ENCODE data around the gene ATXN1.
"Not testable (repeated sequence)": the region's sequence is repeated elsewhere in the genome, so short reads cannot be mapped to it uniquely, and the experiment has no call there.

ATXN1 gene

DNA sequence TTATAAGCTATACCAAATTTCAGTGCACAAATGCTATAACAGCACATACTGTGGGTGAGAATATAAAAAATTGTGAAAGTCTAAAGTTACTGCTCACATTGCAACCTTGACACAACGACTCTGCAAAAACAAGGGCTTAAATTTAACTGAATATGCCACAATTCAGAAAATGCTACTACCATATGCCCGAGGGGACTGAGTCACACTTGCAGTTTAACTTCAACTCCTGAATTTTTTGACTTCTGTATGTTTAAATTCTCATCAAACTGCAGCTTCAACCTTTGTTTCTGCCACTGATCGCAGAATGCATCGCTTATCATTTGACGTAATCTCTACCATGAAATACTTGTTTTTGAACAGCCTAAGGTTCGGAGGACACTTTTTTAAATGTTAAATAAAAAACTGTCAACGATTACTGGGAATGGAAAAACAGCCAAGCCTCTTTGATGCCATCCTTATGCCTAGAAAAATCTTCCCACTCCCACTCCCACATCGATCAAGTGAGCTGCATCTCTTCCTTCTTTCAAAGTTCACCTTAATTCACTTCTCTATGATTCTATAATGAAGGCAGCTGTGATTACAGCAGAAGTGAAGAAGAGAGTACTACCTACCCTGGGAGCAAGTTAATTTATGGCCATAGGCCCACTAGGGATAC lies 136.5 kb downstream of the ATXN1 start:
- peak in 1 of 56 donors; percentile 21 for DNase-seq

DNA sequence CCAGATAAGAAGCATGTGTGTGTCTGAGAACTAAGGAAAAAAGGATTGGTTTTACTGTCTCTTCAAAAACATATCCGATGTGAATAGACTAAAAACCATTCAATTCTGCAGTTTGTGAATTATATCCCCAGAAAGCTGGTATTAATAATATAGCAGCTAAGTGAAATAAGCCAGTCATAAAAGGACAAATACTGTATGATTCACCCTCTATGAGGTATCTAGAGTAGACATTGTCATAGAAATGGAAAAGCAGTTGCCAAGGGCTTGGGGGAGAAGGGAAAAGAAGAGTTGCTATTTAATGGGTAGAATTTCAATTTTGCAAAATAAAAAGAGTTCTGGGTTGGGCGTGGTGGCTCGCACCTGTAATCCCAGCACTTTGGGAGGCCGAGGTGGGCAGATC lies 137.5 kb downstream of the ATXN1 start:
- DNase-seq: no peak

DNA sequence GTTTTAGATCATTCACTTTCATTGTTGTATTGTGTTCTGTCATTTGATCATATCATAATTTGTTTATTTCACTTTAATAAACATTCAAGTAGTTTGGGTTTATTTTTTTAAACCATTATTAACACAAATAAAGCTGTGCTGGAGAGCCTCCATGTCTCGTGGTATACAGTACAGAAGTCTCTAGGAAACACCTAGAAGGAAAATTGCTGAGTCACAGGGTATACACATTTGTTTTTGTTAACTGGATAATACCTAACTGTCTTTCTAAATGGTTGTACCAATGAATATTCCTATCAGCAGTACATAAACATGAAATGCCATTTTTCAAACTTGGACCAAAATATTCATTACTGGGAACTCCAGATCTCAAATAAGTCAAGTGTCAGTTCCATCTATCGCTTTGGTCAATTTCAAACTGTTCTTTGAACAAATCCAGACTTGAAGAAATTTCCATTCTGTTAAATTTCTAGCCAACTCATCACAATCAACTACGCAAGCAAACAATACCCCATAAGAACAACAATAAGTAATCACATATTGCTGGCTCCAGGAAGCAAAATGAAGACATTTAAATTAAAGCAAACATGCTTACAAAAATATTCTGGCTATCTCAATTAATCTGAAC lies 138.1 kb downstream of the ATXN1 start:
- no peak for DNase-seq

DNA sequence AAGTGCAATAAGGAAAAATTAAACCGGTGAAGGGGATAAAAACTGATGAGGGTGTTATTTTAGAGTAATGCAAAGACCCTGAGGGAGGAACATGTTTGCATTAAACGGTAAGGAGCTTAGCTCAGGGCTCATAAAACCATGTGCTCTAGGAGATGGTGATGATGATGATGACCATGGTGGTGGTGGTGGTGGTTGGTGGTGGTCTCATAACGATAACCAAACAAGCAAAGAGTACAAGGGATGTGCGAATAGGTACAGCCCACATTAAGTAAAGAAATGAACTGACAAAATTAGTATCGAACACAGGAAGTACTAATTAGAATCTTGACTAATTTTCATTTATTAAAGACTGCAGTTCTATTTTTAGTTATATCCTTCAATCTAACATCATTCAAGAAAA lies 139.1 kb downstream of the ATXN1 start:
- DNase-seq: no peak

DNA sequence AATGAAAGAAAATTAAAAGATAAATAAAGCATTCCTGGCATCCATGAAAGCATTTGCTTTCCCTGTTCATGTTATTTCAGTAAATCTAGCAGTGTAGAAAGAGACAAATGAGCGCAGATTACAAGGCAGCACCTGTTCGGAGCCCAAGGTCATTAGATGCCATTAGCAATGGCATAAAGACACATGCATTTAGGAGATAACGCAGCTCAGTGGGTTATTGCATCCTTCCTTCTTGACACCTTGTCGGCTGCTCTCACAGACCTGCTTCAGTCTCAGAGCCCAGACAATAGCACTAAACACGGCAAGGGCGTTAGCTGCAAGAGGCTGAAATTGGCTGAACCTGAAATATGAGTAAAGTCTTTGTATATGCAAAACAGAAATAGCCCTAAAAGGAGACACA lies 140.3 kb downstream of the ATXN1 start:
- DNase-seq: no peak

DNA sequence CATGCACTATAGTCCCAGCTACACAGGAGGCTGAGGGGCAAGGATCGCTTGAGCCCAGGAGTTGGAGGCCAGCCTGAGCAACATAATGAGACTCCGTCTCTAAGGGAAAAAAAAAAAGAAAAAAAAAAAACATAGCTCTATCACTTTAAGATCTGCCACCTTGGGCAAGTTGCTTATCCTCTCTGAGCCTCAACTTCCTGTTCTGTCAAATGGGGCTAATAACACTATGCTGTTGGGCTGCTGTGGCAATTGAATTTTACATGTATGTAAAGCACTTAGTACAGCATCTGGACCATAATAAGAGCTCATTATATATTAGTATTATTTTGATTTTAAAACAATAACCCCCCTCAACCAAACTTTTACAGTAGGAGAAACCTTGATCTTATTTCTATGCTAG lies 141.5 kb downstream of the ATXN1 start:
- DNase-seq: no peak

DNA sequence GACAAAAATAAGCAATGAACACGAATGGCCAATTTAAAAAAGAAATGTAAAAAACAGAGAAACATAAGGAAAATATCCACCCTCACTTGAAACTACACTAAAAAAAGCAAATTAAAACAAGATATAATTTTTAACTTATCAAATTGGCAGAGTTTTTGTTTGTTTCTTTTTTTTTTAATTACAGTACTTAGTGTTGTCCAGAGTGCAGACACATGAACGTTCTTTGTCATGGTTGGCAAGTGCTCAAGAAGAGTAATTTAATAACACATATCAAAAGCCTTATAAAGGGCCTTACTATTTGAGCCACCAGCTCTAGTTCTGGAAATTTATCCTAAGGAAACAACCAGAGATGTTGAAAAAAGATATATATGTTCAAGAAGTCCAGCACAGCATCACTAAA lies 142.3 kb downstream of the ATXN1 start:
- no peak for DNase-seq

DNA sequence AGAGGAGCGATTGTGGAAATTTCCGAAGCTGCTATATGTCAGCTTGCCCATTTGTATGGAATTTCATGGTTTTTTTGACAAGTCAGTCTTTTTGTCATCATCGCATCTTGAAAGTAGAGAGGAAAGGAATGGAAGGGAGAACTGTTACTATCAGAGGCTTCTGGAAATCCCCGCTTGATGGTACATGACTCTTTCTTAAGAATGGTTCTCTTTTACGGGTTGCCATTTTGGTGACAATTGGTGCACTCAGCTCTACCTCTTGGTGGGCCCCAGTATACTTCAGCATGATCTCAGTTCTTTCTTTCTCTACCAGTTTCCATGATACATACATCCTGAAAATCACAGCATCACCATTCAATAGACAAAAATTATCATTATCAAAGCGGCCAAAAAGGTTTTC lies 146.0 kb downstream of the ATXN1 start:
- not testable (repeated sequence) for DNase-seq

DNA sequence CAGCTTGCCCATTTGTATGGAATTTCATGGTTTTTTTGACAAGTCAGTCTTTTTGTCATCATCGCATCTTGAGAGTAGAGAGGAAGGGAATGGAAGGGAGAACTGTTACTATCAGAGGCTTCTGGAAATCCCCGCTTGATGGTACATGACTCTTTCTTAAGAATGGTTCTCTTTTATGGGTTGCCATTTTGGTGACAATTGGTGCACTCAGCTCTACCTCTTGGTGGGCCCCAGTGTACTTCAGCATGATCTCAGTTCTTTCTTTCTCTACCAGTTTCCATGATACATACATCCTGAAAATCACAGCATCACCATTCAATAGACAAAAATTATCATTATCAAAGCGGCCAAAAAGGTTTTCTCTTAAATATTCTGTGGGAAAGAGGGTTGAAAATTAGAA lies 147.1 kb downstream of the ATXN1 start:
- not testable (repeated sequence) for DNase-seq

DNA sequence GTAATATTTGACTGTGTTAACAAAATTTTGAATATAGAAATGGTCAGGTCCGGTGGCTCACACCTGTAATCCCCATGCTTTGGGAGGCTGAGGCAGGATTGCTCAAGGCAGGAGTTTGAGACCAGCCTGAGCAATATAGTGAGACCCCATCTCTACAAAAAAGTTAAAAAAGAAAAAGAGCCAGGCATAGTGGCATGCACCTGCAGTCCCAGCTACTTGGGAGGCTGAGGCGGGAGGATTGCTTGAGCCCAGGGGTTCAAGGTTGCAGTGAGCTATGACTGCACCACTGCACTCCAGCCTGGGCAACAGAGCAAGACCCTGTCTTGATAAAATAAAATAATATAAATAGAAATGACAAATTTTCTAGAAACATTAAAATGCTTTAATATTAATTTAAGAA lies 147.8 kb downstream of the ATXN1 start:
- DNase-seq: not testable (repeated sequence)

DNA sequence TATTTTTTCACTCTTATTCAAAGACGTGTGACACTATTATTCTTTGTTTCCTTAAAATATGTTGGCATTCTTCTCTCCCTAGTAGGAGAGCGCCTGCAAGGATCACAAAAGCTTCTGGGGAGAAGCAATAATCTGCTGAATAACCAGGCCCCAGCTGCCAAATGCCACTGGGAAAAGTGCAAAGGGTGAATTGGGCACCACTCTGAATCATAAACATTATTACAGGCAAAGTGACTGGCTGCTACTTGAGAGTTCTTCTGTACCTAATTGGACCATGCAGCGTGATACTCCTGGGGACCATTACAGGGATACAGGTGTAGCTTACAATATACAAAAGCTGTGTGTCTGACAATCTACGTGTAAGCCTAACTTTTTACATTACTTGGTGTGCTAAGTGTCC lies 152.8 kb downstream of the ATXN1 start:
- DNase-seq: no peak

DNA sequence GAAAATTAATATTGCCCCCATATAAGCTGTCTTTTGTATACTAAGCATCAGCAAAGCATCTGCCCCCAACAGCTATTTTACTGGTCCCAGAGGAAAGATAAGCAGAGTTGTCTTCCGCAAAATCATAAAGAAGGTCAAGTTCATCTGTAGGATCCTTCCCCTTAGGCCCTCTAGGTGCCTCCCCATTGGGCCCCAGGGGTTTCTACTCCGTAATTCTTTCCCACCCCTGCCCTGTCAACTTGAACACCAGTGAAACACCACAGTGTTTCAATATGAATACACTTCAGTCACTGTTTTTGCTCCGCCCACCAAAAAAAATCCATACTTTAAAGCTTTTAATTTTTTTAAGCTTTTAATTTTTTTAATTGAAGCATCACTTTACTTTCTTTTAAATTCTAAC lies 159.2 kb downstream of the ATXN1 start:
- no peak for DNase-seq

DNA sequence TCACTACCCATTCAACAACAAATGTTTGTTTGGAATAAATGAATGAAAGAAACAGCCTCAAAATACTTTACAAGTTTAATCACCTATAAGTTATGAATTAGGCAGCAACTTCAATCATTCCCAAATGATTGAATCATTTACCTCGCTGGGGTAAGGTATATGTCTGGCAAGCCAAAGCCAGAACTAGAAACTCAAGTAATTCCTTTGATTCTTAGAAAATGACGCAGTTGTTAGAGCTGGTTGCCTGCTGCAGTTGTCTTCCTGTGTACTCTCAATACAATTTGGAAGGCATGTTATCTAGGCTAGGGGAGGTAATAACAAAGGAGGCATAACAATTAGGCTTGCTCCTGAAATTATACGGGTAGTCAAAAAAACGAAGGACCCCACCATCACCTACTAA lies 160.6 kb downstream of the ATXN1 start:
- no peak for DNase-seq

DNA sequence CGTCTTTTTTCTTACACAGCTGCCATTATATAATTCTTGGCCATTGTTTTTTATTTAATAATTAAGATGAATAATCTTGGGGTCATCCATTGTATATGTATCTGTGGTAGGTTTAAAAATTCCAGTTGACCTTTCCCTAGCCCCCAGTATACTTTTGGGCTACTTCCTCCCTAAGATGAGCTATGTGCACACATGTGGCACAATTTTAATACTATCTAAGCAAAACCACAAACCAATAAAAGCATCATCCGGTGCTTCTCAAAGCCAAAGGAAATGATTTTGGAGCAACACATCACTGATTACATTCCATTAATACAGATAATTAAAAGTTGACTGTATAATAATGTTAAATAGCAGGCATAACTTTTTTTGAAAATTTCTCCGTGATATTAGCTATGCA lies 161.2 kb downstream of the ATXN1 start:
- no peak for DNase-seq

DNA sequence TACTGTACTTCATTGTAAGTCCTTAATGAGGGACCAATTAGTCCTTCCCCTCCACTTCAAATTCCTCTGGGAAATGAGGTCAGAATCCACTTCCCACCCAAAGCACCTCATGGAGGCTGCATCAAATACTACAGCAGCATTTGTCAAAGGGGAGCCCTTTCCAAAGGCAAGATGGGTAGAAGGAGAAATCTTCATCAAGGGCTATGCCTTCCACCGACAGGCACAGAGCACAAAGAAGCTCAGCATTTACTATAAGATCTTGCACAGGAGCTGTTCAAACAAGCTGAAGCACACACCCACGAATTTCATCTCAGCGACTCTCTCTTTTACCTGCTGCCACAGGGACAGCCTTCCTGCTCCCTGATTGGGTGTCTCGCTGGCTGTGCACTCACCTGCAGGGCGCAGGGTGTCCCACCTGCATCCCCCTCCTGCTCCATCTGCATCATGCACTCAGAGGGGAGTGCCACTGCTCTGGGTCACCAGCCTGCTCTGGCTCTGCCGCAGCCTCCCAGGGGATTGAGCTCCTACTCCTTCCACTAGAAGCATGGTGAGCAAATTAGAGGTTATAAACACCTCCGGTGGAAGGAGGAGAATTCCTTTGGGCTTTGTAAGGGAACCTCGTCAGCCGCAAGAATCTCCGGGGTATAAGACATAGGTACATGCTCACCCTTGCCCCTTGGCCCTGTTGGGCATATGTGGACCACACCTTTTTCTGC lies 164.5 kb downstream of the ATXN1 start:
- peak in 15 of 56 donors; percentile 8 to 51 (median 25) for DNase-seq

DNA sequence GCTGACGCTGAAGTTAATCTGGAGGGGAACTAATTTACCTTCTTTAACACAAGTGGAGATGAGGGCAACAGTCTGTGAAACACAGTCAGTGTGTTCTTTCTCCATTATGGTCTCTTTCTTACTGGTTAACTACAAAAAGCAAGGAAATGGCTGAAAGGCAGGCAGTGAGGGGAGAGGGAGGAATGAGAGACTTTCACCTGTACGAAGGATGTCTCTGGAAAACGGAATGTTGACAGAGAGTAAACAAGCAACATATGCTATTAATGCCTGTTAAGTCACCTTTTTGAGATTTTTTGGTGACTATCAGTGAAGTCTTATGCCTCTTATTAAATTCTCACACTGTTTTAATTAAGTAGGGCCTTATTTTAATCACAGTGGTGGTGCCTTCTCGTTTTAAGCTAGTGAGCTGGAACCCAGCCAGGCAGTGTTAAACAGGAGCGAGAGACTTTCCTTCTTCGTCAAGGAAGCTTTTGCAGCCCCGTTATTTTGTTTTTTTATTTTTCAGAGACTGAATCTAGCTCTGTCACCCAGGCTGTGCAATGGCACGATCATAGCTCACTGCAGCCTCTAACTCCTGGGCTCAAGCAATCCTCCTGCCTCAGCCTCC lies 165.6 kb downstream of the ATXN1 start:
- DNase-seq: peak in 1 of 56 donors; percentile 10

DNA sequence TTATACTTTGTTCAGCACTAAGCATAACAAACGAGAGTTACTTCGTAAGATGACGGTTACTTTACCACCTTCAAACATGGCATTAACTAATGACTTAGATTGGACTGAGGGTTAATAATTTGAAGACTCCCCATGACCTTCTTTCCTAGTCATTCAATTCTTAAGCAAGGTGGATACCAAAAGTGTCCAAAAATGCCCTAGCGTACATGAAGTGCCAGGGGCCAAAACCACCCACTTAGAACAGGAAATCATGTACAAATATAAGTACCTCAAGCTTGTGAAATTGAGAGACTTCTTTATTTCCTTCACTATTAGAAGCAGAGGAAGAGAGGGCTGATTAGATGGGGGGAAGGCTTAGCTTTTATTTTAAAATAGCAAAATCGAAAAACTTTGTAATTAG lies 166.4 kb downstream of the ATXN1 start:
- no peak for DNase-seq

DNA sequence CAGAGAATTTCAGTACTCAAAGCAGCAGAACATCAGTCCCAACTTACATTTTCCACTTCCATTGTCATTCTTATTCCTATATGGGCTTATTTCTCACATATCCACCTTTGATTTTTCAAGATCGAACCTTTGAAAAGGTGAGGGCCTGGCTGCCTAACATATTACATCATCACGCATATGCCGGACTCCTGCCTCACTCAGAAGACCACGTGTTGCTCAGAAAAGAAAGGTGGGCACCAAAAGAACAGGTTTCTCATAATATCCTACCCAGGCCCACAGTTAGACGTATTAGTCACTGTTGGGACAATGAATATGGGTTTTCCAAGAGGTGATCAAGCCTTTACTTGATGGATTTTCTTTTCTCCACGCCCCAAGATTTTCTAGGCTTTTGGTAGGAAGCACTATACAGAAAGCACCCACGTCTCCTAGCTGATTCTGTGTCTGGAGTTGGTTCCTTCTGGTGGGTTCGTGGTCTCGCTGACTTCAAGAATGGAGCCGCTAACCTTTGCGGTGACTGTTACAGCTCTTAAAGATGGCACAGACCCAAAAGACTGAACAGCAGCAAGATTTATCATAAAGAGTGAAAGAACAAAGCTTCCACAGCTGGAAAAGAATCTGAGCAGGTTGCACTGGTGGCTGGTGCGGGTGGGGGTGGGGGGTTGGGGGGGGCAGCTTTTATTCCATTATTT lies 168.9 kb downstream of the ATXN1 start:
- DNase-seq: no peak

DNA sequence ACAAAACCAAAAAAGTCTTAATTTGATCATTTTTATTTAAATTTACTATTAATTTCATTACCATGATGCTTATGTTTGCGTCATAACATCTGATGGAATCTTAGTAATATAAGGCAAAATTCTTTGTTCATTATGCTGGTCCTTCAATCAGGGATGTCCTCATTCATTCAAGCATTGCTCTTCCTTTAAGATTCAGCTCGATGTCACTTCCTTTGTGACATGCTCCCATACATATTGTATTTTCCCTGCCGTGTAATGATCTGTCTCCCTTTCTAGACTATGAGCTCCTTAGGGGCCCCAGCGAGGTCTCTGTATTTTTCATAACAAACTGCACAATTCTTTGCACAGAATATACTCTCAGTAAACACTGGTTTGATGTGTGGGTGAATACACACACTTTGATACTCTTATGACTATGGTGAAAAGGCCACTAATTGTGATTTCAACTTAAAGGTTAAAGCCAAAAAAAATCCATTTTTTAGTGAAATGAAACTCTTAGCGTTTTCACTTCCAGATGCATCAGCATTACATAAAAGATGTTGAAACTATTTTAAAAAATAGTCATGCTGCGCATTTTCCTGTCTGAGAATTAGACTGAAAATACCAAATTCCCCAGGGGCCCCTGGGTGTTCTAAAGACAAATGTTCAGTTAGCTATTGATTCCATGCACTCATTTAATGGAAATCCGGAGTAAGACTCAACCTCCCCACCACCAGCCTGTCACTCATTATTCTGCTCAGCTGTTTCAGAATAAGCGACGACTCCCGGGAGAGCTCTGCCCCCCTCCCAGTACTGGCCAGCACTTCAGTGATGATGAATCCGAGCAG lies 169.7 kb downstream of the ATXN1 start:
- DNase-seq: peak in 4 of 56 donors; percentile 6 to 16 (median 12)

DNA sequence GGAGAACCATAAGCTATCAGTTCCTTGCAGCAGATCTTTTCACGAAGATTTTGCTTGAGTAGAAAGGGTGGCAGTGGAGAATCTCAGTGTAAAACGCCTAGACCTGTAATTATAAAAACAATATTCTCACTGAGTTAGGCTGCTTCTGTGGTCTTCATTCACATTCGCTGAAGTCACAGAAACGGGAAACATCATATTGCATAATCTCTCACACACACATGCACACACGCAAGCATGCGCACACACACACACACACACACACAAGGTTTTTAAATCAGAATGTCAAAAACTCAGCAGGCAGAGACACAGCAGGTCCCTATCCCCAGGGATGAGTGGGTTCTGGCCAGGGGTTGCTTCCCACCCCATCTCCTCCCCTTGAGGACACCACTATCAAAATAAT lies 175.5 kb downstream of the ATXN1 start:
- no peak for DNase-seq

Measured in nucleus accumbens (tissue), 56 donors.